Neural cell (in vitro differentiated cells): Measurements from ENCODE around the gene NRSN1. TPM values are rescaled to one million over a fixed set of nuclear protein-coding genes. Genes with fewer than 3 reads are reported as not detected.

ENCODE experiments used
- H2AFZ ChIP-seq: fragments of 200-600, 300-800 bp; sonication (generic), shearing (Covaris generic); 2 replicates; pipeline ENCODE4 v1.6.0; 2014; ENCODE audit warnings: low read depth, mild to moderate bottlenecking, antibody characterized with exemption, low read length, moderate library complexity
- H3F3A ChIP-seq: fragments of 200-600 bp; shearing (Covaris generic); 2 replicates; pipeline ENCODE4 v1.6.1; 2016; ENCODE audit warnings: mild to moderate bottlenecking, moderate library complexity, mixed read lengths, antibody characterized with exemption, low read length; ENCODE audit not compliant: insufficient read depth, poor library complexity, severe bottlenecking
- H3K27ac ChIP-seq: fragments of 200-600, 300-800 bp; sonication (generic), shearing (Covaris generic); 2 replicates; pipeline ENCODE4 v1.5.1; 2014; ENCODE audit warnings: mild to moderate bottlenecking, low read length, moderate library complexity
- H3K27me3 ChIP-seq: fragments of 300-800, 200-600 bp; sonication (generic), shearing (Covaris generic); 2 replicates; pipeline ENCODE4 v1.6.0; 2014; ENCODE audit warnings: mild to moderate bottlenecking, low read depth, low read length, moderate library complexity; ENCODE audit not compliant: insufficient read depth
- H3K36me3 ChIP-seq: fragments of 300-800, 200-600 bp; sonication (generic), shearing (Covaris generic); 2 replicates; pipeline ENCODE4 v1.5.1; 2014; ENCODE audit warnings: mild to moderate bottlenecking, antibody characterized with exemption, low read length, moderate library complexity; ENCODE audit not compliant: insufficient read depth
- H3K4me2 ChIP-seq: fragments of 300-800, 200-600 bp; sonication (generic), shearing (Covaris generic); 2 replicates; pipeline ENCODE4 v1.6.0; 2014; ENCODE audit warnings: mild to moderate bottlenecking, low read length
- H3K4me3 ChIP-seq: fragments of 300-800, 200-600 bp; sonication (generic), shearing (Covaris generic); 2 replicates; pipeline ENCODE4 v1.5.1; 2014; ENCODE audit warnings: mild to moderate bottlenecking, low read length, moderate library complexity
- H3K79me2 ChIP-seq: fragments of 200-600 bp; shearing (Covaris generic); replicated peaks from 2 replicates; pipeline ENCODE4 v1.6.0; 2014; ENCODE audit warnings: mild to moderate bottlenecking, low read length, moderate library complexity; ENCODE audit not compliant: insufficient read depth
- H3K9ac ChIP-seq: fragments of 300-800, 200-600 bp; sonication (generic), shearing (Covaris generic); 2 replicates; pipeline ENCODE4 v1.6.1; 2016; ENCODE audit warnings: mild to moderate bottlenecking, low read length, mixed read lengths
- H3K9me2 ChIP-seq: fragments of 200-600 bp; shearing (Covaris generic); 2 replicates; pipeline ENCODE4 v1.6.1; 2016; ENCODE audit warnings: mild to moderate bottlenecking, low read length, mixed read lengths; ENCODE audit not compliant: insufficient read depth
- H3K9me3 ChIP-seq: fragments of 200-600, 300-800 bp; sonication (generic), shearing (Covaris generic); 2 replicates; pipeline ENCODE4 v1.6.1; 2016; ENCODE audit warnings: mild to moderate bottlenecking, mixed run types, low read length, moderate library complexity, mixed read lengths
- H4K20me1 ChIP-seq: fragments of 200-600 bp; shearing (Covaris generic); 2 replicates; pipeline ENCODE4 v1.6.1; 2016; ENCODE audit warnings: mild to moderate bottlenecking, mixed run types; ENCODE audit not compliant: insufficient read depth
- EP300 ChIP-seq: fragments of 450-650 bp; conservative IDR thresholded peaks from 2 replicates; pipeline ENCODE4 v1.6.1; 2014; ENCODE audit warnings: antibody characterized with exemption, mild to moderate bottlenecking, moderate library complexity; ENCODE audit not compliant: poor library complexity, severe bottlenecking
- EZH2 ChIP-seq: fragments of 200-600, 300-800 bp; shearing (Covaris generic), sonication (generic); IDR thresholded peaks from 2 replicates; pipeline ENCODE4 v1.6.1; 2014; ENCODE audit warnings: antibody characterized with exemption, low read length, borderline replicate concordance, mild to moderate bottlenecking; ENCODE audit not compliant: insufficient read depth, poor library complexity, severe bottlenecking
- MXI1 ChIP-seq: fragments of 450-650 bp; conservative IDR thresholded peaks from 2 replicates; pipeline ENCODE4 v1.6.1; 2014; ENCODE audit warnings: antibody characterized with exemption, mild to moderate bottlenecking; ENCODE audit not compliant: poor library complexity, severe bottlenecking
- POLR2AphosphoS5 ChIP-seq: IDR thresholded peaks from 2 replicates; pipeline ENCODE4 v1.6.1; 2012
- RAD21 ChIP-seq: fragments of 450-650 bp; conservative IDR thresholded peaks from 2 replicates; pipeline ENCODE4 v1.6.1; 2014; ENCODE audit warnings: antibody characterized with exemption, mild to moderate bottlenecking, moderate library complexity
- SMC3 ChIP-seq: fragments of 450-650 bp; conservative IDR thresholded peaks from 2 replicates; pipeline ENCODE4 v1.6.1; 2014; ENCODE audit warnings: antibody characterized with exemption, mild to moderate bottlenecking, moderate library complexity; ENCODE audit not compliant: poor library complexity
- TAF1 ChIP-seq: IDR thresholded peaks from 2 replicates; pipeline ENCODE4 v1.6.1; 2012; ENCODE audit warnings: low read depth
- polyA plus RNA-seq: library from polyadenylated mRNA; depleted of rRNA; stranded (reverse); fragments of >200 nt; gene quantifications from 2 replicates; pipeline ENCODE4 v1.2.3, GENCODE V29; 2014
- TF ChIP-seq, protein P1 (sequence below): fragments of 450-650 bp; IDR thresholded peaks from 2 replicates; pipeline ENCODE4 v1.5.1; 2014; ENCODE audit warnings: antibody characterized with exemption, mild to moderate bottlenecking, moderate library complexity; ENCODE audit not compliant: poor library complexity, severe bottlenecking
- TF ChIP-seq, protein P2 (sequence below): IDR thresholded peaks from 2 replicates; pipeline ENCODE4 v1.6.1; 2012; ENCODE audit warnings: borderline replicate concordance

Gene NRSN1
- polyA plus RNA-seq, 1 donor from 2014 or later: 23.1 TPM

DNA sequence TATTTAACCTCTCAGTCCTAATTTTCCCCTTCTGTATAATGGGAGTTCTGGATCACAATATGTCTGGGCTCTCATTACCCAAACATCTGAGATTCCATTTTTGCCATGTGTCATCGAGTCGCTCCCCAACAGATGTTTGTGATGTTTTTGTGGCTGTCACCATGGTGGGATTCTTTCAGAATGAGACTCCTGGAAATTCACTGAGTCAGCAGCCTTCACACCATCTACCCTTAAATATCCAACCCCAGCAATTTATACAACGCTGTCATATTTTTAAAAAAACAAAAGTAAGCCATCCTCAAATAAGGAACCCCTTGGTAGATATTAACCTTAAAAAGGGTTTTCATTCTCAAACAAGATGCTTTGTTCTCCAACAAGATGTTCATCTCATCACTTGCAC lies 20.9 kb downstream of the NRSN1 start:
- no peak overlapping the region for H3K4me2 ChIP-seq
- no peaks in the 10 kb centered on the region for H3K27me3 ChIP-seq
- no peak overlapping the region for H3K9ac ChIP-seq
- H3K27ac ChIP-seq: no peak overlapping the region
- no peak overlapping the region for H2AFZ ChIP-seq
- no peaks in the 10 kb centered on the region for H3K79me2 ChIP-seq
- no peaks in the 10 kb centered on the region for H3K9me2 ChIP-seq
- H3F3A ChIP-seq: peaks cover 4% of the 10 kb centered on the region
- H3K4me3 ChIP-seq: no peak overlapping the region
- TF ChIP-seq, protein P1, sequence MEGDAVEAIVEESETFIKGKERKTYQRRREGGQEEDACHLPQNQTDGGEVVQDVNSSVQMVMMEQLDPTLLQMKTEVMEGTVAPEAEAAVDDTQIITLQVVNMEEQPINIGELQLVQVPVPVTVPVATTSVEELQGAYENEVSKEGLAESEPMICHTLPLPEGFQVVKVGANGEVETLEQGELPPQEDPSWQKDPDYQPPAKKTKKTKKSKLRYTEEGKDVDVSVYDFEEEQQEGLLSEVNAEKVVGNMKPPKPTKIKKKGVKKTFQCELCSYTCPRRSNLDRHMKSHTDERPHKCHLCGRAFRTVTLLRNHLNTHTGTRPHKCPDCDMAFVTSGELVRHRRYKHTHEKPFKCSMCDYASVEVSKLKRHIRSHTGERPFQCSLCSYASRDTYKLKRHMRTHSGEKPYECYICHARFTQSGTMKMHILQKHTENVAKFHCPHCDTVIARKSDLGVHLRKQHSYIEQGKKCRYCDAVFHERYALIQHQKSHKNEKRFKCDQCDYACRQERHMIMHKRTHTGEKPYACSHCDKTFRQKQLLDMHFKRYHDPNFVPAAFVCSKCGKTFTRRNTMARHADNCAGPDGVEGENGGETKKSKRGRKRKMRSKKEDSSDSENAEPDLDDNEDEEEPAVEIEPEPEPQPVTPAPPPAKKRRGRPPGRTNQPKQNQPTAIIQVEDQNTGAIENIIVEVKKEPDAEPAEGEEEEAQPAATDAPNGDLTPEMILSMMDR: no peak
- TF ChIP-seq RAD21 (no peak), SMC3 (no peak), TAF1 (no peak), POLR2AphosphoS5 (no peak), EP300 (no peak), EZH2 (no peak), MXI1 (no peak)
- TF ChIP-seq, protein P2, sequence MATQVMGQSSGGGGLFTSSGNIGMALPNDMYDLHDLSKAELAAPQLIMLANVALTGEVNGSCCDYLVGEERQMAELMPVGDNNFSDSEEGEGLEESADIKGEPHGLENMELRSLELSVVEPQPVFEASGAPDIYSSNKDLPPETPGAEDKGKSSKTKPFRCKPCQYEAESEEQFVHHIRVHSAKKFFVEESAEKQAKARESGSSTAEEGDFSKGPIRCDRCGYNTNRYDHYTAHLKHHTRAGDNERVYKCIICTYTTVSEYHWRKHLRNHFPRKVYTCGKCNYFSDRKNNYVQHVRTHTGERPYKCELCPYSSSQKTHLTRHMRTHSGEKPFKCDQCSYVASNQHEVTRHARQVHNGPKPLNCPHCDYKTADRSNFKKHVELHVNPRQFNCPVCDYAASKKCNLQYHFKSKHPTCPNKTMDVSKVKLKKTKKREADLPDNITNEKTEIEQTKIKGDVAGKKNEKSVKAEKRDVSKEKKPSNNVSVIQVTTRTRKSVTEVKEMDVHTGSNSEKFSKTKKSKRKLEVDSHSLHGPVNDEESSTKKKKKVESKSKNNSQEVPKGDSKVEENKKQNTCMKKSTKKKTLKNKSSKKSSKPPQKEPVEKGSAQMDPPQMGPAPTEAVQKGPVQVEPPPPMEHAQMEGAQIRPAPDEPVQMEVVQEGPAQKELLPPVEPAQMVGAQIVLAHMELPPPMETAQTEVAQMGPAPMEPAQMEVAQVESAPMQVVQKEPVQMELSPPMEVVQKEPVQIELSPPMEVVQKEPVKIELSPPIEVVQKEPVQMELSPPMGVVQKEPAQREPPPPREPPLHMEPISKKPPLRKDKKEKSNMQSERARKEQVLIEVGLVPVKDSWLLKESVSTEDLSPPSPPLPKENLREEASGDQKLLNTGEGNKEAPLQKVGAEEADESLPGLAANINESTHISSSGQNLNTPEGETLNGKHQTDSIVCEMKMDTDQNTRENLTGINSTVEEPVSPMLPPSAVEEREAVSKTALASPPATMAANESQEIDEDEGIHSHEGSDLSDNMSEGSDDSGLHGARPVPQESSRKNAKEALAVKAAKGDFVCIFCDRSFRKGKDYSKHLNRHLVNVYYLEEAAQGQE: no peak
- no peaks in the 10 kb centered on the region for H3K9me3 ChIP-seq
- H4K20me1 ChIP-seq: no peaks in the 10 kb centered on the region
- H3K36me3 ChIP-seq: no peaks in the 10 kb centered on the region

DNA sequence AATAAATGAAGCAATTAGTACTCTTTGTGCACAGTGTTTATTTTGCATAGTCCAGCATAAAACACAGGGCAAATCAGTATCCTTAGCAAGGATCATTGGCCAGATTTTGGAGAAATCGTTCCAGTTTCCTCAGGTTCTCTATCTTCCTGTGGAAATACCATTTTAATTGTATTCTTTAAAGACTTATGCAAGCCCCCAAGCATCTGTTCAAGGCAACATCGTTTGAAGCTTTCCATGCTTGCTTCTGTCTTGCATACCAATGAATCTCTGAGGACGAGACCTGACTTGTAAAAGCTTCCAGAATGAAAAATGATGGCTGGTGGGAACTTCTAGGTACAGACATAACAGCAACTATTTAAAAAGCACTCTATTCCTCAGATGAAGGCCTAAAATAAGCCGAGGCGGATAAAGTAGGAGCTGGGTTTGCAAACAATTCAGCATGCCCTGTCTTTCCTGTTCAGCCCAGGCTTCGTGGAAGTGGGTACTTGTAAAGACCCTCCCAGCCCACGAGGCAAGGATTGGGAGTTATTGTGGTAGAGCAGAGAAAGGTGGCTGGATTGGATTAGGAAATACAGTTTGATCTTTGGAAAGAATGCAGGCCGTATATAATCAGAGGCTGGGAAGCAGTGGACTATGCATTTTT lies 21.6 kb downstream of the NRSN1 start:
- H3K27ac ChIP-seq: no peak overlapping the region
- H2AFZ ChIP-seq: no peak overlapping the region
- no peak for TF ChIP-seq TAF1
- no peak for TF ChIP-seq MXI1
- TF ChIP-seq EZH2: no peak
- TF ChIP-seq SMC3: no peak
- TF ChIP-seq, protein P2: no peak
- TF ChIP-seq RAD21: no peak
- TF ChIP-seq POLR2AphosphoS5: no peak
- TF ChIP-seq EP300: no peak
- TF ChIP-seq, protein P1: no peak
- H3K27me3 ChIP-seq: no peaks in the 10 kb centered on the region
- no peaks in the 10 kb centered on the region for H3K9me2 ChIP-seq
- no peak overlapping the region for H3K4me2 ChIP-seq
- H3F3A ChIP-seq: peaks cover 4% of the 10 kb centered on the region
- no peak overlapping the region for H3K4me3 ChIP-seq
- no peaks in the 10 kb centered on the region for H4K20me1 ChIP-seq
- H3K9ac ChIP-seq: no peak overlapping the region
- H3K79me2 ChIP-seq: no peaks in the 10 kb centered on the region
- H3K9me3 ChIP-seq: no peaks in the 10 kb centered on the region
- no peaks in the 10 kb centered on the region for H3K36me3 ChIP-seq
